SJCRH30 (cell line): ENCODE data around the gene HMGCS1. TPM values are rescaled to one million over a fixed set of nuclear protein-coding genes. Genes with fewer than 3 reads are reported as not detected.

ENCODE experiments used
- total RNA-seq: library from RNA; depleted of rRNA; stranded (reverse); fragments of >200 nt; shearing (Covaris generic); gene quantifications from 2 replicates; pipeline ENCODE4 v1.2.3, GENCODE V29; 2014; rRNA removed

Gene HMGCS1
- total RNA-seq, 1 experiment from 2014 or later, result 75.2 TPM

Other genes with a start within 250 kb of the HMGCS1 start
- gene ZNF131, start 192.5 kb downstream of the HMGCS1 start, total RNA-seq, result 67.2 and 80.5 TPM in 2 replicates
- 0.04 TPM in 1 of 2 replicates, not detected in the other for gene NIM1K, start 121.2 kb downstream of the HMGCS1 start, total RNA-seq
- not detected in 2 replicates for gene CCL28, start 99.0 kb upstream of the HMGCS1 start, total RNA-seq
- gene TMEM267, start 170.5 kb upstream of the HMGCS1 start, total RNA-seq, result 16.2 and 17.3 TPM in 2 replicates
- 23.5 and 28.9 TPM in 2 replicates for gene C5orf34, start 201.7 kb upstream of the HMGCS1 start, total RNA-seq
- 160 and 162 TPM in 2 replicates for gene PAIP1, start 243.7 kb upstream of the HMGCS1 start, total RNA-seq